ENCODE results near the gene SEPTIN12.

SEPTIN12 gene

DNA sequence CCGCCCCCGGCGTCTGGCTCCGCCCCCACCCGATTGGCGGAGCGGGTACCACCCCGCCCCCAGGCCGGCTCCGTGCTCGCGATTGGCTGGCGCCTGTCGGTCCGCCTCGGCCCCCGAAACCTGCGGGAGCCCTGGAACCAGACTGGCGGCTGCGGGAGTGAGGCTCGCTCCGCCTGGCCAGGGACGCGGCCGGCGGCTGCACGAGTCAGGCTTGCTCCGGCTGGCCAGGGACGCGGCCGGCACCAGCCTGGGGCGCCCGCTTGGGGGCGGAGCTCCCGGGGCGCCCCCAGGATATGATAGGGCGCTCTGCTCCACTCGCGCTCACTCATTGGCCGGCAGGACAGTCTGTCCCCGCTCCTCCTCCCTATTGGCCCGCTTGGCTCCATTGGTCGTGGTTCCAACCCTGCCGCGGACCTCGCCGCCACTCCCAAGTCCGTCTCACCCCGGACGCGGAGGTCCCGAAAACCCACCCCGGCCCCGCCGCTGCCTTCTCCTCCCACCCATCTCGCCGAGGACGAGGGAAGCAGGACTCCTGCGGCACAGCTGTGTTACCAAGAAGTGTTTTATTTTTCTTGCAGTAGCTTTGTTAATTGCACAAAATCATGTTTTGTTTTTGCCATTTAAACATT, 14.6 kb upstream of the SEPTIN12 start:
- peak; percentile 74 to 75 for DNase-seq (ENCODE audit: low read depth in 2 of 2)

GRCh38 chr16:4801962-4802658, 14.0 kb upstream of the SEPTIN12 start, which contains the start of gene ROGDI:
Gene ROGDI, minus strand, starts transcription at chr16:4802633. Its CDS starts 62 bp downstream, at chr16:4802571.
- peak; percentile 49 to 54 for DNase-seq (ENCODE audit: low read depth in 2 of 2)

- DNase-seq (ENCODE audit: low read depth in 2 of 2), result no peak
Measured at GRCh38 chr16:4801051-4801961, 13.2 kb upstream of the SEPTIN12 start.

- no peak for DNase-seq (ENCODE audit: low read depth in 2 of 2)
Measured at GRCh38 chr16:4800290-4801041, 12.3 kb upstream of the SEPTIN12 start.

GRCh38 chr16:4799171-4799855, 11.2 kb upstream of the SEPTIN12 start:
- DNase-seq (ENCODE audit: low read depth in 2 of 2), result no peak

DNA sequence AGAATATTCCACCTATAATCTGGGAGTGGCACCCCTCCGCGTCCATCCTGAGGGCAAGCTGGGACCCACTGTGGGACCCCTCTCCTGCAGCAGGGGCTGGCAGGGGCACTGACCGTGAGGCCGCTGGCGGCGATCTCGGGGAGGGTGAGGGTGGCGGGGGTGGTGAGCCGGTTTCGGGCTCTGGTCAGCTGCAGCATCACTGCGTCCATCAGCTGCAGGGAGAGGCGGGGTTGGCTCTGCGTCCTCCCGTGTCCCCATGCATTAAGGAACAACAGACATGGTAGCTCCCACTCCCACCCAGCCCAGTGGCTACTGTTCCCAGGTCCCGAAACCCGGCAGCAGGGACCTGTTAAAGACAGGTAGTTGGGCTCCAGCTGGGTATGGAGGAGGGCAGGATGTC, 10.3 kb upstream of the SEPTIN12 start:
- no peak for DNase-seq (ENCODE audit: low read depth in 2 of 2)

GRCh38 chr16:4797805-4798252, 9.7 kb upstream of the SEPTIN12 start:
- no peak for DNase-seq (ENCODE audit: low read depth in 2 of 2)

DNA sequence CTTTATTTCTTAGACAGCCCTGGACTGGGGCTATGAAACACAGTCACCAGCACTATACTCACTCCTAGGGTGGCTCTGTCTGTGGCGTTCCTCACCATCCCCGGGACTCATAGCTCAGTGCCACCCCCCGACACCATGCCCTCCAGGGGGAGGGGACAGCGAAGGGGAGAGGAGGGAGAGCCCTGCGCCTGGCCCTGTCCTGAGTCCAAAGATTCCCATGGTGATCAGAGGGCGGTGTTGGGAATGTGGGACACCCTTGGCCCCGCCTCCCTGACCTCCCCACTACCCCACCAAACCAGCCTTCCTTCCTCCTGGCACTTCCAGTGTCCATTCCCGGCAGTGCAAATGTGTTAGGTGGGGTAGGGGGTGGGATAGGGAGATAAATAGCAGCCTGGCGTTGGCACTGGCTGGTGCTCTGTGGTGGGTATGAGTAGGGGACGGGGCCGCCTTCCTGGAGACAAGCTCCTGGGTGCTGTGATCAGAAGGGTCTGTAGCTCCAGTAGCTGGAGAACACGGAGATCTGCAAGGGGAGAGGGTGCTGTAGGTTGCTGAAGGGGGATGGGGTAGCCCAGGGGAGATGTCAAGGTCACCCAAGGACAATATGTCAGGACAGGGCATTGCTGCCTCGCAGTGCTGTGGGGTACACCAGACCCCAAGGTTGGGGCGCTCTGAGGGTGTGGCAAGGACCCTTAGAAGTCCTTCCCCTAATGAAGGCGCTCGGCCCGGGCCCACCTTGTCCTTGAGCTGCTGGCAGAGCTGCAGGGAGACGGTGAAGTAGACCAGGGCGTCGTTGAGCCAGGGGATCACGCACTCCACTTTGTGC, 9.0 kb upstream of the SEPTIN12 start:
- DNase-seq (ENCODE audit: low read depth in 2 of 2), result no peak

- no peak for DNase-seq (ENCODE audit: low read depth in 2 of 2)
Measured at GRCh38 chr16:4795828-4796572, 7.9 kb upstream of the SEPTIN12 start.

DNA sequence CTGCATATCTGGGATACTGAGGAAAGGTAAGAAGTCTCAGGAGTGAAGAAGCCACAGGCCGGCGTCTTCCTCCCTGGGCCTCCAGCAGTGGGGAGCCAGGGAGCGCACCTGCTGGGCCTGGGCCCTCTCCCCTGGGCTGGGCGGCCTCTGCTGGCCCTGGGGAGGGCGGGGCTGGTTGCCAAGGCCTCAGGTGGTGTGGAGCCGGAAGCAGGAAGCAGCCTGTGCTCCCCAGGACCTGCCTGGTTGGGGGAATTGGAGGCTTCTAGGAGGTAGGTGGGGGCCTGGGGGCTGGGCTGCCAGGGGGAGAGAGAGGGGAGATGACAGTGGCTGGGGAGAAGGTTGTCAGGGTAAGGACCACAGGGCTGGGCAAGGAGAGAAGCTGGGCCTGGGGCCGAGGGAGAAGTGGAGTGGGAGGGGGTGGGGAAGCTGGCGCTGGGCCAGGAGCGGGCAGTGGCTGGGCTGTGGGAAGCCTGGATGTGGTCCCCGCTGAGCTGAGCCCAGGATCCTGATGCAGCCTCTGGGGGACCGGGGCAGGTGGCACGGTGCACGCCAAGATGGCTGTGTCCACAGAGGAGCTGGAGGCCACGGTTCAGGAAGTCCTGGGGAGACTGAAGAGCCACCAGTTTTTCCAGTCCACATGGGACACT, 7.2 kb upstream of the SEPTIN12 start, which contains the start of gene SMIM22:
SMIM22 (plus strand) TSS at position 189 of the 647 bp plus-strand sequence; CDS start at position 555, 366 bp downstream.
- no peak for DNase-seq (ENCODE audit: low read depth in 2 of 2)

DNA sequence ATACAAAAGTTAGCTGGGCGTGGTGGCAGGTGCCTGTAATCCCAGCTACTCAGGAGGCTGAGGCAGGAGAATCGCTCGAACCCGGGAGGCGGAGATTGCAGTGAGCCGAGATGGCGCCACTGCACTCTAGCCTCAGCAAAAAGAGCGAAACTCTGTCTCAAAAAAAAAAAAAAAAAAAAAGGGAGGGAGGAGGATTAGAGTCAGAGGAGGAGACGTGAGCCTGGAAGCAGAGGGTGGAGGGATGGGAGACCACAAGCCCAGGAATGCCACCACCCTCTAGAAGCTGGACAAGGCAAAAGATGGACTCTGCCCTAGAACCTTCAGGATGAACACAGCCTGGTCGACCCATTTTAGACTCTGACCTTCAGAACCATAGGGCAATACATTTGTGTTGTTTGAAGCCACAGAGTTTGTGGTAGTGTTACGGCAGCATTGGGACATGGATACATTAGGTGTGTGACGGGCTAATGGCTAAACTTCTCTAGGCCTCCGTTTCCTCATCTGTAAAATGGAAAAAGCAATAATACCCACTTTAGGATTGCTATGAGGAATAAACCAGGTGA, 4.9 kb upstream of the SEPTIN12 start:
- DNase-seq (ENCODE audit: low read depth in 2 of 2), result no peak

- no peak for DNase-seq (ENCODE audit: low read depth in 2 of 2)
Measured at GRCh38 chr16:4790871-4791270, 2.7 kb upstream of the SEPTIN12 start.

GRCh38 chr16:4790261-4790660, 2.1 kb upstream of the SEPTIN12 start:
- no peak for DNase-seq (ENCODE audit: low read depth in 2 of 2)

DNA sequence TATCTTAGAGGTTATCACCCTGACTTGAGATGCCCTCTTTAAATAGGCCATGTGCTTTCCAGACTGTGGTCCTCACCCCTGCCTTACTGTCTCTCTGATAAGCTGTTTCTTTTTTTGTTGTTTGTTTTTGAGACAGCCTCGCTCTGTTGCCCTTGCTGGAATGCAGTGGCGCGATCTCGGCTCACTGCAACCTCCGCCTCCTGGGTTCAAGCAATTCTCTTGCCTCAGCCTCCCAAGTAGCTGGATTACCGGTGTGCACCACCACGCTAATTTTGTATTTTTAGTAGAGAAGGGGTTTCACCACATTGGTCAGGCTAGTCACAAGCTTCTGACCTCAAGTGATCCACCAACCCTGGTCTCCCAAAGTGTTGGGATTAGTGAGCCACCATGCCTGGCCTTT, 765 bp upstream of the SEPTIN12 start:
- DNase-seq (ENCODE audit: low read depth in 2 of 2), result no peak

GRCh38 chr16:4788489-4788889, 344 bp upstream of the SEPTIN12 start:
- DNase-seq (ENCODE audit: low read depth in 2 of 2), result no peak

DNA sequence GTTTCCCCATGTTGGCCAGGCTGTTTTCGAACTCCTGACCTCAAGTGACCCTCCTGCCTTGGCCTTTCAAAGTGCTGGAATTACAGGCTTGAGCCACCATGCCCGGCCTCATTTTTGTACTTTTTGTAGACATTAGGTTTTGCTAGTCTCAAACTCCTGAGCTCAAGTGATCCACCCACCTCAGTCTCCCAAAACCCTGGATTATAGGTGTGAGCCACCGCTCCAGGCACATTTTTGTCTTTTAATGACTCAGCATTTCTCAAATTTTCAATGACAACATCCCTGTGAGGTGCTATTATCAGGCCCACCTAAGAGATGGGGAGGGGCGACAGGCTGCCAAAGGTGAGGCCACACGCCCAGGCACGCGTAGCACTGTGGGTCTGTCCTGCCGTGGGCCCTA, 1.1 kb downstream of the SEPTIN12 start:
- no peak for DNase-seq (ENCODE audit: low read depth in 2 of 2)

GRCh38 chr16:4785758-4786433, 2.2 kb downstream of the SEPTIN12 start:
- DNase-seq (ENCODE audit: low read depth in 2 of 2), result no peak
